ENCODE results near the gene ALKBH2.
A peak's percentile ranks its signal among the peaks of the same experiment; 100 is the strongest.
"Not testable (repeated sequence)": the region's sequence is repeated elsewhere in the genome, so short reads cannot be mapped to it uniquely, and the experiment has no call there.

Gene ALKBH2

GRCh38 chr12:109069307-109070271 lies 23.7 kb downstream of the ALKBH2 start:
- Histone ChIP-seq H3K27me3 (no peaks in the 10 kb centered on the region), H3K27ac (no peak overlapping the region), H3K4me1 (no peaks in the 10 kb centered on the region), H3K36me3 (peaks cover 69 to 88% (median 79%) of the 10 kb centered on the region in 11 experiments), H3K4me3 (no peak overlapping the region), H3K9me3 (replicated peaks in 1 of 11) (peaks cover 0 to 2% (median 0%) of the 10 kb centered on the region in 11 experiments; a peak in 5 of 22 replicates), H3K4me2 (no peak overlapping the region), H3K9ac (no peak overlapping the region), H4K20me1 (no peaks in the 10 kb centered on the region; a peak in 1 of 22 replicates)
- no peak for TF ChIP-seq Cebpa-rat (IDR thresholded peaks at IDR 0.05)

DNA sequence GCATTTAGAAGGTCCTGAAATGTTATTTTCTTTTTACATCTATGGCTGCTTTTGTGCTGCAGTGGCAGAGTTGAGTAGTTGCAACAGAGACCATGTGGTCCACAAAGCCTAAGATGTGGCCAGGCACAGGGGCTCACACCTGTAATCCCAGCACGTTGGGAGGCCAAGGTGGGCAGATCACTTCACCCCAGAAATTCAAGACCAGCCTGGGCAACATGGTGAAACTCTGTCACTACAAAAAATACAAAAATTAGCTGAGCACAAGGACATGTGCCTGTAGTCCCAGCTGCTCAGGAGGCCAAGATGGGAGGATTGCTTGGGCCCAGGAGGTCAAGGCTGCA lies 27.4 kb downstream of the ALKBH2 start:
- H3K4me2 ChIP-seq: no peak overlapping the region
- H4K20me1 ChIP-seq: no peaks in the 10 kb centered on the region; a peak in 1 of 22 replicates
- H3K4me3 ChIP-seq: no peak overlapping the region
- no peak overlapping the region for H3K9ac ChIP-seq
- H3K27me3 ChIP-seq: no peaks in the 10 kb centered on the region
- TF ChIP-seq Cebpa-rat (IDR thresholded peaks at IDR 0.05): no peak
- peaks cover 60 to 86% (median 75%) of the 10 kb centered on the region in 11 experiments for H3K36me3 ChIP-seq
- no peak overlapping the region for H3K27ac ChIP-seq
- H3K4me1 ChIP-seq: no peaks in the 10 kb centered on the region
- H3K9me3 ChIP-seq (replicated peaks in 1 of 11): peaks cover 4 to 11% (median 9%) of the 10 kb centered on the region in 11 experiments; a peak in 17 of 22 replicates

DNA sequence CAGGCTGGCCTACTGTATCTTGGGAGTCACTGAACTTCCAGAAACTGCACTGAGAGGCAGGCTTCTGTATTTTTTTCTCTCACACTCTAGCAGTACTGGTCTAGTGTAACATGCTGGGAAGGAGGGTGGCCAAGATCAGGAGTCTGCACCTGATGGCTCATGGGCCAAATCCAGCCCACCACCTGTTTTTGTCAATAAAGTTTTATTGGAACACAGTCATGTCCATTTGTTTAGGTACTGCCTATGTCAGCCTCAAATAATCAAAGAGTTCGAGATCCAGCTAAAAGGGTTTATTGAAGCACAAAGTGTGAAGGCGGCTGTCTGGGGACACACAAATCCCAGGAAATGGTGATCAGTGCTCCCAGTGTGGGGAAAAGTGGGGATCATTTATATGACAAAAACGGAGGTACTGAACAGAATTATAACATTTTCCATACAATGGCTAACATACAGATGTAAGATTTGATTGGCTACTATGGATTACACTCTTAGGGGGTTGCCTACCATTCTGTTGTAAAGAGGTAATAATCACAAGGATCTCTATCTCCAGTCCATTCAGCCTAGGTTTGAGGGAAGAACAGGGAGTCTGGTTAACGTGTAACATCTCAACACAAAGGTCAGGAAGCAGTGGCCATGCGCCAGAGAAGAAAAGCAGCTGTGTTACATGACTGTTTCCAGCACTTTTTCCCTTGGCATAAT lies 28.0 kb downstream of the ALKBH2 start:
- Histone ChIP-seq H3K27me3 (no peaks in the 10 kb centered on the region), H3K4me3 (no peak overlapping the region), H3K4me2 (no peak overlapping the region), H3K4me1 (no peaks in the 10 kb centered on the region), H3K9me3 (replicated peaks in 1 of 11) (peaks cover 4 to 11% (median 9%) of the 10 kb centered on the region in 11 experiments; a peak in 17 of 22 replicates), H3K27ac (no peak overlapping the region), H4K20me1 (no peaks in the 10 kb centered on the region), H3K9ac (no peak overlapping the region), H3K36me3 (peaks cover 55 to 86% (median 70%) of the 10 kb centered on the region in 11 experiments)
- no peak for TF ChIP-seq Cebpa-rat (IDR thresholded peaks at IDR 0.05)

GRCh38 chr12:109064143-109064542 lies 29.1 kb downstream of the ALKBH2 start:
- TF ChIP-seq Cebpa-rat (IDR thresholded peaks at IDR 0.05): no peak

DNA sequence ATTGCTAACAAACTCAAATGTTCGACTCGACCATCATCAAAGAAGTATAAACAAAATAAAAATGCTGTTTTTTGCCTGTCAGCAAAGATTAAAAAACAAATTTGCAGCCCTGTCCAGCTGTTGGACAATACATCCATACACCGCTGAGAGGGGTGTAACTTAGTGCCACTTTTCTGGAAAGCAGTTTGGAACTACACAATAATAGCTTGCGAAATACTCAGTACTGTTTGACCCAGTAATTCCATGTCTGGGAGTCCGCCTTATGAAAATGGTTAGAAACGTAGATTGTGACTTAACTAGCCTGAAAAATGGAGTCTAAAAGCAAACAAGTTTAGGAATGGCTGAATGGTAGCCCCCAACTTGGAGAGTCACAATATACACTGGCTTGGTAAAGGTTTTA lies 34.5 kb downstream of the ALKBH2 start:
- peaks cover 4 to 11% (median 9%) of the 10 kb centered on the region in 11 experiments; a peak in 17 of 22 replicates for H3K9me3 ChIP-seq (replicated peaks in 1 of 11)
- no peak overlapping the region for H3K27ac ChIP-seq
- peaks cover 35 to 70% (median 62%) of the 10 kb centered on the region in 11 experiments for H3K36me3 ChIP-seq
- H3K27me3 ChIP-seq: no peaks in the 10 kb centered on the region
- H3K9ac ChIP-seq: no peak overlapping the region
- no peak for TF ChIP-seq Cebpa-rat (IDR thresholded peaks at IDR 0.05)
- H3K4me1 ChIP-seq: peaks cover 6 to 8% (median 7%) of the 10 kb centered on the region in 10 experiments
- H3K4me3 ChIP-seq: no peak overlapping the region
- H3K4me2 ChIP-seq: no peak overlapping the region
- no peaks in the 10 kb centered on the region for H4K20me1 ChIP-seq

More at GRCh38 chr12:109064143-109064542, 29.1 kb downstream of the ALKBH2 start:
- Histone ChIP-seq H3K36me3 (peaks cover 52 to 86% (median 69%) of the 10 kb centered on the region in 11 experiments), H3K27ac (no peak overlapping the region), H3K27me3 (no peaks in the 10 kb centered on the region), H4K20me1 (no peaks in the 10 kb centered on the region), H3K4me1 (no peaks in the 10 kb centered on the region), H3K4me3 (no peak overlapping the region), H3K9me3 (replicated peaks in 1 of 11) (peaks cover 4 to 11% (median 9%) of the 10 kb centered on the region in 11 experiments; a peak in 17 of 22 replicates), H3K4me2 (no peak overlapping the region), H3K9ac (no peak overlapping the region)

- no peaks in the 10 kb centered on the region for H3K27me3 ChIP-seq
- H3K4me3 ChIP-seq: no peak overlapping the region
- H3K9me3 ChIP-seq (replicated peaks in 1 of 11): no peaks in the 10 kb centered on the region
- H3K36me3 ChIP-seq: peaks cover 24 to 57% (median 49%) of the 10 kb centered on the region in 11 experiments
- H4K20me1 ChIP-seq: no peaks in the 10 kb centered on the region
- no peak for TF ChIP-seq Cebpa-rat (IDR thresholded peaks at IDR 0.05)
- H3K4me2 ChIP-seq: no peak overlapping the region
- no peak overlapping the region for H3K9ac ChIP-seq
- no peak overlapping the region for H3K27ac ChIP-seq
- peaks cover 12 to 16% (median 14%) of the 10 kb centered on the region in 10 experiments for H3K4me1 ChIP-seq
These were observed 35.9 kb downstream of the ALKBH2 start for GRCh38 chr12:109057376-109057775.

- H3K4me3 ChIP-seq: no peak overlapping the region
- no peaks in the 10 kb centered on the region for H3K27me3 ChIP-seq
- peaks cover 14 to 19% (median 17%) of the 10 kb centered on the region in 10 experiments for H3K4me1 ChIP-seq
- TF ChIP-seq Cebpa-rat (IDR thresholded peaks at IDR 0.05): no peak
- no peak overlapping the region for H3K9ac ChIP-seq
- H4K20me1 ChIP-seq: no peaks in the 10 kb centered on the region
- H3K36me3 ChIP-seq: peaks cover 24 to 54% (median 45%) of the 10 kb centered on the region in 11 experiments
- H3K4me2 ChIP-seq: no peak overlapping the region
- H3K27ac ChIP-seq: no peak overlapping the region
- no peaks in the 10 kb centered on the region for H3K9me3 ChIP-seq (replicated peaks in 1 of 11)
These were observed 36.4 kb downstream of the ALKBH2 start for GRCh38 chr12:109056891-109057290.

DNA sequence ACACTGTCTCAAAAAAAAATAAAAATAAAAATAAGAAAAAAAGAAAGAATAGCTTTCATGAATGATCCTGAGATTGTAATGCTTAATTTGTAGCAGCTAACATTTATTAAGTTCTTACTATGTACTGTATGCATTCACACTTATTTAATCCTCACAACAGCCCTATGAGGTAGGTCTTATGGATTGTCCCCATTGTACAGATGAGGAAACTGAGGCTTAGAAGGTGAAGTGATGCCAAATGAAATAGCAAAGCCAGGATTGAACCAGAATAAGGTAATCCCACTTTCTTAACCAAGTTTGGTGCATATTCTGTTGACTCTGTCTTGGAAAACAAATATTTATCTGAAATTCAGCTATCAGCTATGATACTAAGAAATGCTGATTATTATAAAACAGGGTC lies 38.8 kb downstream of the ALKBH2 start:
- Histone ChIP-seq H3K36me3 (peaks cover 17 to 33% (median 23%) of the 10 kb centered on the region in 11 experiments), H3K4me1 (peaks cover 14 to 23% (median 19%) of the 10 kb centered on the region in 10 experiments), H3K9ac (peak overlapping the region in 4 of 11 experiments; percentile 91 to 94 (median 93); a peak in 3 of 22 replicates), H3K4me2 (peak overlapping the region in 10 of 11 experiments; percentile 85 to 99 (median 96); a peak in 13 of 22 replicates), H3K27ac (no peak overlapping the region), H4K20me1 (no peaks in the 10 kb centered on the region), H3K4me3 (no peak overlapping the region), H3K9me3 (replicated peaks in 1 of 11) (no peaks in the 10 kb centered on the region), H3K27me3 (no peaks in the 10 kb centered on the region)
- TF ChIP-seq Cebpa-rat (IDR thresholded peaks at IDR 0.05): no peak

DNA sequence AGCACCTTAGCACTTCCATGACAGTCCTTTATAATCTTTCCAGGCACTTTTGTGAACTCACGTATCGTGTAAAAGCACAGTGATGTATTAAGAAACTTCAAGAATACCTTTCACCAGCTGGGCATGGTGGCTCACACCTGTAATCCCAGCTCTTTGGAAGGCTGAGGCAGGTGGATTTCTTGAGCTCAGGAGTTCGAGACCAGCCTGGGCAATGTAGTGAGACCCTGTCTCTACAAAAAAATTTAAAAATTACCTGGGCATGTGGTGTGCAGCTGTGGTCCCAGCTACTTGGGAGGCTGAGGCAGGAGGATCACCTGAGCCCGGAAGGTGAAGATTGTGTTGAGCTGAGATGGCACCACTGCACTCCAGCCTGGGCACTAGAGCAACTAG lies 39.2 kb downstream of the ALKBH2 start:
- H3K4me1 ChIP-seq: peaks cover 14 to 23% (median 19%) of the 10 kb centered on the region in 10 experiments
- H3K9me3 ChIP-seq (replicated peaks in 1 of 11); H3K27me3 ChIP-seq; H4K20me1 ChIP-seq: not testable (repeated sequence)
- peaks cover 15 to 29% (median 19%) of the 10 kb centered on the region in 11 experiments for H3K36me3 ChIP-seq
- H3K4me2 ChIP-seq: peak overlapping the region; percentile 85 to 99 (median 96)
- peak overlapping the region in 9 of 10 experiments; percentile 90 to 100 (median 97); a peak in 13 of 20 replicates for H3K4me3 ChIP-seq
- peak overlapping the region in 8 of 11 experiments; percentile 21 to 84 (median 81); a peak in 7 of 22 replicates for H3K27ac ChIP-seq
- peak overlapping the region in 10 of 11 experiments; percentile 86 to 94 (median 91); a peak in 14 of 22 replicates for H3K9ac ChIP-seq

Measured in BLaER1 treated with 17β-estradiol and CSF1 and Interleukin-3, amounts not matched to agents 10 nM and 100 nM (cell line).